ENCODE data around the gene C21orf58. TPM values are rescaled to one million over a fixed set of nuclear protein-coding genes. Genes with fewer than 3 reads are reported as not detected.

C21orf58 gene
- total and polyA plus RNA-seq, 2 donors from 2014 or later: 0.67 to 2.7 TPM

DNA sequence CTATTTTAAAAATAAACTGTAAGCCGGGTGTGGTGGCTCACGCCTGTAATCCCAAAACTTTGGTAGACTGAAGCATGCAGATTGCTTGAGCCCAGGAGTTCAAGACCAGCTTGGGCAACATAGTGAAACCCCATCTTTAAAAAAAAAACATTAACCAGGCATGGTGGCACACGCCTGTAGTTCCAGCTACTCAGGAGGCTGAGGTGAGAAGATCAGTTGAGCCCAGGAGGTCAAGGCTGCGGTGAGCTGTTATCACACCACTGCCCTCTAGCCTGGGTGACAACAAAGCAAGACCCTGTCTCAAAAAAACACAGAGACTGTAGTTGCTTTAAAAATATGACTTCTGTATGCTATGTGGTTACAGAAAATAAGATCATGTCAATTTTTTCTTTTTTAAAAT is 70.8 kb downstream of the C21orf58 start:
- H3K4me3 ChIP-seq (ENCODE audit: low read length in 3 of 3): no peak overlapping the region
- H3K36me3 ChIP-seq (ENCODE audit: control insufficient read depth in 2 of 3, insufficient read depth in 3 of 3, low read length in 3 of 3): peaks cover 19 to 72% (median 56%) of the 10 kb centered on the region in 3 donors
- H3K27ac ChIP-seq (ENCODE audit: low read depth in 2 of 2, low read length in 2 of 2): no peak overlapping the region
- intact Hi-C loops (cut with DNase I): no loop called here
- FAIRE-seq (no peak), DNase-seq (no peak)
- H3K27me3 ChIP-seq (ENCODE audit: control insufficient read depth, insufficient read depth, low read length): no peaks in the 10 kb centered on the region
- no peaks in the 10 kb centered on the region for H3K4me1 ChIP-seq (ENCODE audit: control insufficient read depth in 2 of 3, insufficient read depth in 2 of 3, low read depth in 1 of 3, low read length in 3 of 3)
- H3K9me3 ChIP-seq (ENCODE audit: control insufficient read depth in 2 of 3, insufficient read depth in 1 of 3, low read length in 3 of 3): no peaks in the 10 kb centered on the region
- TF ChIP-seq, protein P1, sequence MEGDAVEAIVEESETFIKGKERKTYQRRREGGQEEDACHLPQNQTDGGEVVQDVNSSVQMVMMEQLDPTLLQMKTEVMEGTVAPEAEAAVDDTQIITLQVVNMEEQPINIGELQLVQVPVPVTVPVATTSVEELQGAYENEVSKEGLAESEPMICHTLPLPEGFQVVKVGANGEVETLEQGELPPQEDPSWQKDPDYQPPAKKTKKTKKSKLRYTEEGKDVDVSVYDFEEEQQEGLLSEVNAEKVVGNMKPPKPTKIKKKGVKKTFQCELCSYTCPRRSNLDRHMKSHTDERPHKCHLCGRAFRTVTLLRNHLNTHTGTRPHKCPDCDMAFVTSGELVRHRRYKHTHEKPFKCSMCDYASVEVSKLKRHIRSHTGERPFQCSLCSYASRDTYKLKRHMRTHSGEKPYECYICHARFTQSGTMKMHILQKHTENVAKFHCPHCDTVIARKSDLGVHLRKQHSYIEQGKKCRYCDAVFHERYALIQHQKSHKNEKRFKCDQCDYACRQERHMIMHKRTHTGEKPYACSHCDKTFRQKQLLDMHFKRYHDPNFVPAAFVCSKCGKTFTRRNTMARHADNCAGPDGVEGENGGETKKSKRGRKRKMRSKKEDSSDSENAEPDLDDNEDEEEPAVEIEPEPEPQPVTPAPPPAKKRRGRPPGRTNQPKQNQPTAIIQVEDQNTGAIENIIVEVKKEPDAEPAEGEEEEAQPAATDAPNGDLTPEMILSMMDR (IDR thresholded peaks at IDR 0.05; ENCODE audit: borderline replicate concordance, extremely low read depth, insufficient read depth): no peak
- no peak overlapping the region for H3K9ac ChIP-seq (ENCODE audit: low read length in 3 of 3)

Other genes starting within 250 kb of the C21orf58 start
- gene COL6A2, start 225.8 kb downstream of the C21orf58 start, total RNA-seq: 174 TPM
- gene COL6A2, start 225.8 kb downstream of the C21orf58 start, polyA plus RNA-seq (ENCODE audit: insufficient read depth, low read depth, low replicate concordance): 52.4 TPM
- gene FTCD, start 168.3 kb downstream of the C21orf58 start, total RNA-seq: 51.6 TPM
- 273 TPM for gene FTCD, start 168.3 kb downstream of the C21orf58 start, polyA plus RNA-seq (ENCODE audit: insufficient read depth, low read depth, low replicate concordance)
- 8.7 TPM for gene SPATC1L, start 139.4 kb downstream of the C21orf58 start, total RNA-seq
- gene SPATC1L, start 139.4 kb downstream of the C21orf58 start, polyA plus RNA-seq (ENCODE audit: insufficient read depth, low read depth, low replicate concordance): 3.7 TPM
- gene LSS, start 95.1 kb downstream of the C21orf58 start, total RNA-seq: 24.6 TPM
- gene LSS, start 95.1 kb downstream of the C21orf58 start, polyA plus RNA-seq (ENCODE audit: insufficient read depth, low read depth, low replicate concordance): 15.8 TPM
- 101 TPM for gene MCM3AP, start 38.3 kb downstream of the C21orf58 start, total RNA-seq
- gene MCM3AP, start 38.3 kb downstream of the C21orf58 start, polyA plus RNA-seq (ENCODE audit: insufficient read depth, low read depth, low replicate concordance): 29.0 TPM
- 17.5 TPM for gene YBEY, start 37.5 kb downstream of the C21orf58 start, total RNA-seq
- gene YBEY, start 37.5 kb downstream of the C21orf58 start, polyA plus RNA-seq (ENCODE audit: insufficient read depth, low read depth, low replicate concordance): 29.6 TPM
- gene PCNT, start 286 bp upstream of the C21orf58 start, total RNA-seq: 26.1 TPM
- gene PCNT, start 286 bp upstream of the C21orf58 start, polyA plus RNA-seq (ENCODE audit: insufficient read depth, low read depth, low replicate concordance): 4.2 TPM
- 36.5 TPM for gene DIP2A, start 135.0 kb upstream of the C21orf58 start, total RNA-seq
- gene DIP2A, start 135.0 kb upstream of the C21orf58 start, polyA plus RNA-seq (ENCODE audit: insufficient read depth, low read depth, low replicate concordance): 8.7 TPM

All from kidney (tissue), 14 donors.